Myocyte (in vitro differentiated cells): Measurements from ENCODE around the gene MBD3L2B. TPM values are rescaled to one million over a fixed set of nuclear protein-coding genes. Genes with fewer than 3 reads are reported as not detected.

Source experiments
- total RNA-seq: library from RNA; depleted of rRNA; stranded (reverse); fragments of >200 nt; gene quantifications from 2 replicates; pipeline ENCODE4 v1.2.3, GENCODE V29; 2014

Gene MBD3L2B
- total RNA-seq, 1 donor from 2014 or later, result not detected

Other genes starting within 250 kb of the MBD3L2B start
- gene VAV1, start 248.7 kb downstream of the MBD3L2B start, total RNA-seq, result not detected in 2 replicates
- gene ADGRE1, start 133.9 kb downstream of the MBD3L2B start, total RNA-seq, result not detected in 2 replicates
- not detected in 2 replicates for gene MBD3L5, start 9.1 kb upstream of the MBD3L2B start, total RNA-seq
- gene MBD3L4, start 18.7 kb upstream of the MBD3L2B start, total RNA-seq, result not detected in 2 replicates
- not detected in 2 replicates for gene MBD3L2, start 27.9 kb upstream of the MBD3L2B start, total RNA-seq
- not detected in 2 replicates for gene MBD3L3, start 37.2 kb upstream of the MBD3L2B start, total RNA-seq
- 7.8 and 9.4 TPM in 2 replicates for gene ZNF557, start 48.3 kb upstream of the MBD3L2B start, total RNA-seq